Fibroblast of mammary gland (primary cell): ENCODE results near the gene HSPA1A.

Experiments used
- DNase-seq: peaks from one replicate; pipeline ENCODE4 v3.0.0-alpha.2; 2010; ENCODE audit warnings: low read depth
- H3K4me3 ChIP-seq: 2 replicates; pipeline ENCODE4 v1.5.1; 2011; ENCODE audit warnings: low read depth, mild to moderate bottlenecking, low read length, moderate library complexity; ENCODE audit not compliant: control insufficient read depth
- CTCF ChIP-seq: conservative IDR thresholded peaks from 2 replicates; pipeline ENCODE4 v1.5.1; 2011; ENCODE audit warnings: low read depth, low read length, inconsistent platforms; ENCODE audit not compliant: control insufficient read depth, insufficient read depth

Gene HSPA1A

GRCh38 chr6:31815025-31815838, at the start of gene HSPA1A, which contains the start of gene HSPA1L:
HSPA1A (plus strand) TSS chr6:31815543; CDS start chr6:31815757, 214 bp downstream.
HSPA1L (minus strand) TSS chr6:31815283; CDS start chr6:31811972, 3,311 bp downstream.
- TF ChIP-seq CTCF = no peak
- H3K4me3 ChIP-seq = peak within 1 kb of the TSS; percentile 75
- peak; percentile 91 for DNase-seq

GRCh38 chr6:31765559-31765909, 49.8 kb upstream of the HSPA1A start:
- no peak for TF ChIP-seq CTCF
- no peak for DNase-seq
- H3K4me3 ChIP-seq = no peak overlapping the region

GRCh38 chr6:31765910-31766794, 49.2 kb upstream of the HSPA1A start:
- no peak for DNase-seq

GRCh38 chr6:31767096-31767645, 48.2 kb upstream of the HSPA1A start:
- DNase-seq = no peak
- no peak for TF ChIP-seq CTCF

More at GRCh38 chr6:31765910-31766794, 49.2 kb upstream of the HSPA1A start:
- TF ChIP-seq CTCF = no peak
- H3K4me3 ChIP-seq = no peak overlapping the region

GRCh38 chr6:31768363-31769257, 46.7 kb upstream of the HSPA1A start:
- H3K4me3 ChIP-seq = no peak overlapping the region
- no peak for DNase-seq
- no peak for TF ChIP-seq CTCF

More at GRCh38 chr6:31767096-31767645, 48.2 kb upstream of the HSPA1A start:
- no peak overlapping the region for H3K4me3 ChIP-seq
